ENCODE data around the gene CPXM2.

CPXM2 gene

DNA sequence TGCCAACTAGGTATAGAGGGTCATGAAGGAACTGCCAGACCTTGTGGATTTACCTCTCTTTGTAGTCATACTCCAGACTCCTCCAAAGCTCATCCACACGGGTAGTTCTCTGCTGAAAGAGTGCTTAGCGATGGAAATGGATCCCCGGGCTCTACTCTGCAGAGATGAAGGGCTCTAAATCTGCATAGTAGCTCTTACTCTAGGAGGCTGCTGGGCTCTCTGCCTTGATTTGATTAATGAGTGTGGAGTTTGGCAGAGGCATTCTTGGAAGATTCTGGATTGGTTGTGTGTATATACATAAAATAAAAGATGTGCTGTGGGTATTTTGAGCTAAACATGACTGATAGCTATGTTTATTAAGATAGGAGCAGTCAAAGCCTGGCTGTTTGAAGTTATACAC, 21.3 kb upstream of the CPXM2 start:
- ATAC-seq (replicated peaks) (no peak), DNase-seq (no peak)
- no peak overlapping the region for H3K4me3 Mint-ChIP-seq
- peaks cover 2 to 7% of the 10 kb centered on the region in 2 donors for H3K4me1 Mint-ChIP-seq
- H3K27me3 Mint-ChIP-seq = peaks cover 61 to 84% of the 10 kb centered on the region in 2 donors
- H3K27ac Mint-ChIP-seq = no peak overlapping the region
- no peaks in the 10 kb centered on the region for H3K36me3 Mint-ChIP-seq
- H3K9me3 Mint-ChIP-seq = peaks cover 0 to 3% of the 10 kb centered on the region in 2 donors

DNA sequence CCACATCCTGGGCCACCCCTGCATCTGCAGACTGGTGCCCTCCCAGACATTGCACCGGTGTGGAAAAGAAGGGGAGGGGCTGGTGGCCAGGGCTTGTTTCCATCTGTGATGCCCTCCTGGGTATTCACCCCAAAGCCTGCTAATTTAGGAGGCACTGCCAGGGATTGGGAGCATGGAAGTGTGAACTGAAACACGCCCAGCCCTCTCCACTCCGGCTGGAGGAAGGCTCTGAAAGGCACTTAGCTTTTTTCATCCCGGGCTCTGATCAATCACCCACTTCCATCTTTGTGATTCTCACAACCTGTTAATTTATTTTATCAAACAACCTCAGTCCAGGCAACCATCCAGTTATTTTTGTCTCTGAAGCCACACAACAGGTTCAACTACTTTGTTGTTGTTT, 20.9 kb upstream of the CPXM2 start:
- Mint-ChIP-seq H3K9me3 (peaks cover 0 to 3% of the 10 kb centered on the region in 2 donors), H3K4me3 (no peak overlapping the region), H3K36me3 (no peaks in the 10 kb centered on the region), H3K27me3 (peaks cover 65 to 88% of the 10 kb centered on the region in 2 donors), H3K4me1 (peaks cover 2 to 7% of the 10 kb centered on the region in 2 donors), H3K27ac (no peak overlapping the region)
- DNase-seq = no peak
- no peak for ATAC-seq (replicated peaks)

DNA sequence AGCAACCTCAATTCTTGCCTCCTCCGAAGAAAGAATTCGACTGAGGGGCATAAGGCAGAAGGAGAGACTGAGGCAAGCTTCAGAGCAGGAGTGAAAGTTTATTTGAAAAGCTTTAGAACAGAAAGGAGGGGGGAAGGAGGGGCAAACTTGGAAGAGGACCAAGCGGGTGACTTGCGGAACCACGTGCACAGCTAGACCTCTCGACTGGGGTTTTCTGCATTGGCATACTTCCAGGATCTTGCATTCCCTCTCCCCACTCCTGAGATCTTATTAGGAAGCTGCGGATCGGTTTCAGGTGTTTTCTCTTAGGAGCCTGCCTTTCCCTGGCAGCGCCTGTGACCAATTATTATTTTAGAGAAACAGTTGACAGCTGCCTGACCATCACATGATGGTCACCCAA, 20.3 kb upstream of the CPXM2 start:
- Mint-ChIP-seq H3K4me3 (no peak overlapping the region), H3K36me3 (no peaks in the 10 kb centered on the region), H3K4me1 (peaks cover 2 to 7% of the 10 kb centered on the region in 2 donors), H3K27me3 (peaks cover 65 to 87% of the 10 kb centered on the region in 2 donors), H3K9me3 (peaks cover 0 to 3% of the 10 kb centered on the region in 2 donors), H3K27ac (no peak overlapping the region)
- ATAC-seq (replicated peaks) (no peak), DNase-seq (no peak)

DNA sequence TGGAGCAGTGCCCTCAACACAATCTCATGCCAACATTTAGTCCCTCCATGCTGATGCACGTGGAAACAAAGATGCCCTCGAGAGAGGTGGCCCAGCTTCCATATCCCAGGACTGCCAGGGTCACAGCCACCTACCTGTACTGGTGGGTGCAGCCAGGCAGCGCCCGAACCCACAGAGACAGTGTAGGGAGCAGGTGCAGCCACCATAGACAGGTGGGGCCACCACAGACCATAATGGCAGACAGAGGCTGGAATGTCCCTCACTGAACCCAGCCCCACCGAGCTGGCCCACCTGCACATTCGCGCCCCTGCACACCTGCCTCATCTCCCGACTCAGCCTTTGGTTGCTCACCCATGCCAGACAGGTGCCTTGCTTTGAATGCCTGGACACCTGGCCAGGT, 18.3 kb upstream of the CPXM2 start:
- no peak overlapping the region for H3K4me3 Mint-ChIP-seq
- peaks cover 2 to 7% of the 10 kb centered on the region in 2 donors for H3K4me1 Mint-ChIP-seq
- DNase-seq = no peak
- H3K27me3 Mint-ChIP-seq = peaks cover 64 to 80% of the 10 kb centered on the region in 2 donors
- no peaks in the 10 kb centered on the region for H3K36me3 Mint-ChIP-seq
- no peak for ATAC-seq (replicated peaks)
- no peak overlapping the region for H3K27ac Mint-ChIP-seq
- peaks cover 0 to 3% of the 10 kb centered on the region in 2 donors for H3K9me3 Mint-ChIP-seq

DNA sequence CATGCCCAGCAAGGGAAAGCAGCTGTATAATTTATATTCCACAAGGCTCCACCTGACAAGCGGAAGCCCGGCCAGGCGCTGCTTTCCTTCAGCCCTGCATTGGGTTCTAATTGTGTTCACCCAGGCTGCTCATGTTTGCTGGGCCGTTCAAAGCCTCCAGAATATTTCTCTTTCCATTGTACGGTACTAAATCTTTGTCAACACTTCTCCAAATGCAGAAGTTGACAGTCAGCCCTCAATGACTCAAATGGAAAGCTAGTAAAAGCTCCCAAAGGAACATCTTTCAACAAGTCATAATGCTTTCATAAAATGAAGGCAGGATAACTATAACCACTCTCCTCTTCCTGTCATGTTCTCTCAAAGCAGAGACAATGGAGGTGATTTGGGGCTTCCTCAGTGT, 17.8 kb upstream of the CPXM2 start:
- ATAC-seq (replicated peaks) (no peak), DNase-seq (no peak)
- no peaks in the 10 kb centered on the region for H3K36me3 Mint-ChIP-seq
- H3K4me1 Mint-ChIP-seq = peaks cover 2 to 7% of the 10 kb centered on the region in 2 donors
- H3K27me3 Mint-ChIP-seq = peaks cover 64 to 80% of the 10 kb centered on the region in 2 donors
- H3K9me3 Mint-ChIP-seq = peaks cover 0 to 3% of the 10 kb centered on the region in 2 donors
- no peak overlapping the region for H3K4me3 Mint-ChIP-seq
- no peak overlapping the region for H3K27ac Mint-ChIP-seq

DNA sequence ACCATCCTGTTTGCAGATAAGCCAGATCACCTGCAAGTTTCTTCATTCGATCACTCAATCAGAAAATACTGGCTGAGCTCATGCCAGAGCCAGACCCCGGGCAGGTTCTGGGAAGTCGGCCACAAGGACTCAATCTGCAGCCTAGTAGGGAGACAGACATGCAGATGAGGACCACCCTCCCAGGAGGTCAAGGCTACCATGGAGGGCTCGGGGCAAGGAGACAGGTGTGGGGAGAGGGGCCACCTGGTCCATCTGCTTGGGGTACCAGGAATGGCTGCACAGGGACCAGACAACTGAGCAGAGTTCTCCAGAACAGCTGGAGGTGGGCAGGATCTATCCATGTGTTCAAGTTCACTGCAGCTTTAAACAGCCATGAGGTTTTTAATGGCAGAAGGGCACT, 16.8 kb upstream of the CPXM2 start:
- Mint-ChIP-seq H3K4me1 (peaks cover 0 to 2% of the 10 kb centered on the region in 2 donors), H3K4me3 (no peak overlapping the region), H3K36me3 (no peaks in the 10 kb centered on the region), H3K27ac (no peak overlapping the region), H3K9me3 (peaks cover 0 to 3% of the 10 kb centered on the region in 2 donors), H3K27me3 (peaks cover 59 to 73% of the 10 kb centered on the region in 2 donors)
- ATAC-seq (replicated peaks) = no peak
- DNase-seq = no peak

DNA sequence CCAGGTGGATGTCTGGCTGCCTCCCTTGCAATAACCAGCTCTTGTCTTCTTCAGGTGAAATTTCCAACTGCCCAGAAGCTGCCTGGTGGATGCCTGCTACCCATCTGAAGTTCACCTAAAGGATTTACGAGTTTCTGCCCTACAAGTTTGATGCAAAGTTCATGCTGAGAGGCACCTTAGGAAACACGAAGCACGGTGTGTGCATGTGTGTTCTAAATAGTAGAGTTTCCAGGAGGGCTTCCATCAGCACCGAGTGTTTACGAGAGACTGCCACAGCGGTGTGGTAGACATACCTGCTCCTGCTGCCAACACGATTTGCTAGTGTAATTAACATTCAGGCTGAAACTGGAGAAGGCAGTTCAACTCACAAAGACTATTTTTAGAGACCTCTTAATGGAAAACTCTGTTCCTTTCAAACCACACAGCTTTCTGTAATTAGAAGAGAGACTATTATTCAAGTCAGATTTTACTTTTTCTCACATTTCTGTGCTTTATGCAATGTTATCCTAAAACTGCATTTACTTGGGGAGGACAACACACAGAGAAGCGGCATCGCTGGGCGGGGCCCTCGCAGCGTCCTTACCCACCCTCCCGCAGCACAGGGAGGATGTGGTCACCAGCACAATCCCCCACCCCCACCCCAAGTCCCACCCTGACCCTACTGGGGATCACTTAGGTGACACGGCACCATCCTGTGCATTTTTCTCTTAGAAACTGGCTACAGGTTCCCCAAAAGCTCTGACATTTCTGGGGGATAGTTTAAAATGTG, 15.5 kb upstream of the CPXM2 start:
- no peak overlapping the region for H3K4me3 Mint-ChIP-seq
- DNase-seq = no peak
- H3K27me3 Mint-ChIP-seq = peaks cover 54 to 64% of the 10 kb centered on the region in 2 donors
- no peaks in the 10 kb centered on the region for H3K4me1 Mint-ChIP-seq
- ATAC-seq (replicated peaks) = no peak
- H3K9me3 Mint-ChIP-seq = peaks cover 0 to 3% of the 10 kb centered on the region in 2 donors
- no peaks in the 10 kb centered on the region for H3K36me3 Mint-ChIP-seq
- H3K27ac Mint-ChIP-seq = no peak overlapping the region

DNA sequence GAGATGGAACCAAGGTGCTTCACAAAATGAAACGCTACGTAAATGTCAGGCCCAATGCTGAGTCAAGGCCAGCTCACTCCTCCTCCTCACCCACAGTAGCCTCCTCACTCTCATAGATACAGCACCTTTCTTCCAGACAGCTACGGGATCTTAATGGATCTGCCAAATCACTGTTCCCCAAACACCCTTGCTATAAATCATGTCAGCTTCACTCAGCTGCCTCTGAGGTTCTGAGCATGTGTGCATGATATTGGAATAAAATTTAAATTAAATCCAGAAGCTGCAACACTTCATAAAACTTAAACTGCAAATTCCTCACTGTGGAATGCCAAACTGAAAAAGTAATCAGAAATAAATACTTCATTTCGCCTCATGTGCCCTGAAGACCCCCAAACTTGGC, 14.7 kb upstream of the CPXM2 start:
- H3K27ac Mint-ChIP-seq = no peak overlapping the region
- no peak for DNase-seq
- H3K4me1 Mint-ChIP-seq = no peaks in the 10 kb centered on the region
- no peaks in the 10 kb centered on the region for H3K36me3 Mint-ChIP-seq
- peaks cover 0 to 3% of the 10 kb centered on the region in 2 donors for H3K9me3 Mint-ChIP-seq
- H3K4me3 Mint-ChIP-seq = no peak overlapping the region
- H3K27me3 Mint-ChIP-seq = peaks cover 47 to 57% of the 10 kb centered on the region in 2 donors
- ATAC-seq (replicated peaks) = no peak

DNA sequence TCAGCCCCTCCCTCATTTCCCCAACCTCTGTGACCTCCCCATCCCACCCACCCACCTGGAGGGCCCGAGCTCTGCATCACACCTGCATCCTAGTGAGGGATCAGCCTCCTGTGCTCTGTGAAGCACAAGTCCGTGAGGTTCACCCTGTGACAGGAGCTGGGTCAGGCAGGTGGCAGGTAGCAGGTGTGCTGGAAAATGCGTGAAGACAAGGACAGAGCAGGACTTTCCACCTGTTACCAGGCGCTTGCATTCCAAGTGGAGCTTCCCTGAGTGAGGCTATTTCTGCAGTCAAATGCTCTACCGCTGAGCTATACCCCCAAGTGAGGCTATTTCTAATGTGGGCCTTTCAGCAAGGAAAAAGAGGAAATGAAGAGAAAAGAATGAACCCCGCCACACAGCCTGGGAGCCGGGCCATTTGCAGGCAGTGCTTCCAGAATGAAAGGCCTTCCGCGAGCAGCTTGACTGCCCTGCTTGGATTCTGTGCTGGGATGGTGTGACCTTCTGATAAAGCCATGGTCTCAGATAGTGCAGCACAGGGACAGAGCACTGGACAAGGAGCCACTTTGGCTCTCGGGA, 13.3 kb upstream of the CPXM2 start:
- Mint-ChIP-seq H3K4me3 (no peak overlapping the region), H3K4me1 (no peaks in the 10 kb centered on the region), H3K9me3 (peaks cover 4 to 9% of the 10 kb centered on the region in 2 donors), H3K27me3 (peaks cover 36 to 43% of the 10 kb centered on the region in 2 donors), H3K36me3 (no peaks in the 10 kb centered on the region), H3K27ac (no peak overlapping the region)
- DNase-seq (no peak), ATAC-seq (replicated peaks) (no peak)

DNA sequence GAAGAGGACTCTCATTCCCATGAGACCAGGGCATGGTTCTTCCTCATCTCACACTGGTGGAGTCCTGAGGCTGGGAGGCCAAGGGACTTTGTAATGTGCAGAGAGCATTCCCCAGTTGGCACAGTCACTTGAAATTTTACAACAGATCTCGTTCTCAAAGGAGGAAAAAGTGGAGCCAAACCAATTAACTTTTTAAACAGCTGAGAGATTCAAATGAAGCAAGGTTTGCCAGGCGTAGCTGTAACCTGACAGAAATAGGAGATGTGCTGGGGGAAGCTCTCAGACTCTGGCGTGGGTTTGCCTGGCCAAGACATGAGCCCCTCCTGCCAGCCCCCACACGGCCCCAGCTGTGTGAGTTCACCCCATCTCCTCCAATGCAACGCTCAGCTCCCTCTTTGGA, 12.0 kb upstream of the CPXM2 start:
- Mint-ChIP-seq H3K27ac (no peak overlapping the region), H3K27me3 (peaks cover 32 to 36% of the 10 kb centered on the region in 2 donors), H3K4me1 (no peaks in the 10 kb centered on the region), H3K9me3 (peaks cover 4 to 9% of the 10 kb centered on the region in 2 donors), H3K4me3 (no peak overlapping the region), H3K36me3 (no peaks in the 10 kb centered on the region)
- ATAC-seq (replicated peaks) (no peak), DNase-seq (no peak)

DNA sequence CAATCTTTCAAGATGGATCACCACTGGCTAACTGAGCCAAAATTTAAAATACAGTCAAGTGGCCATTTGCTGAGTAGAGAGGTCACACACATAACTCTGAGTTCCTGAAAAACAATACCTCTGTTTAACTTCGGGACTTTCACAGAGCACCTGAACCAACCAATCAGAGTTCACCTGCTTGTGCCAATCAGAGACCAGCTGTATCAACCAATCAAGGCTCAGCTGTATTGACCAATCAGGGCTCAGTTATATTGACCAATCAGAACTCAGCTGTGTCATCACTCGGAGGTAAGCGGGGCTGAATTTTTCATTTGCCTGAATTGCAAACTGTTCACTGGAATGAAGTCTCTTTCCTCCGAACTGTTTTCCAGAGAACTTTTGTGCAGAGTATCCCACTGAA, 10.0 kb upstream of the CPXM2 start:
- peaks cover 28 to 29% of the 10 kb centered on the region in 2 donors for H3K27me3 Mint-ChIP-seq
- H3K27ac Mint-ChIP-seq = no peak overlapping the region
- H3K4me3 Mint-ChIP-seq = no peak overlapping the region
- no peak for ATAC-seq (replicated peaks)
- peaks cover 4 to 9% of the 10 kb centered on the region in 2 donors for H3K9me3 Mint-ChIP-seq
- no peaks in the 10 kb centered on the region for H3K36me3 Mint-ChIP-seq
- no peaks in the 10 kb centered on the region for H3K4me1 Mint-ChIP-seq
- no peak for DNase-seq

DNA sequence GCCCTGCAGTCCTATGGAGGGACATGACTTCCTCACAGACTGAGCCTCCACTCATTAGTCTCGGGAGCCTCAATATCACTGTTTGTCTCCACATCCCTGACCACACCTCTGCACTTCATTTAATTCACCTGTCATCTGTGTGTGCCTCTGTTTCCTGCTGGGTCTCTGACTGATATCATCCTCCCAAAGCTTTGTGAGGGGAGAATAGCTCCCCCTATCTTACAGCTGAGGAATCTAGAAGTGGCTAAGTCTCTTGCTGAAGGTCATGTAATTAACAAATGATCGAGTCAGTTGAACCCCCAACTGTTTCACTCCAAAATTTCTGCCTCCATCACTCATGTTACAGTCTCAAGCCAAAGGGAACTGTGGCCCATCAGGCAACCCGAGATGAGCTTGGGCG, 5.5 kb upstream of the CPXM2 start:
- Mint-ChIP-seq H3K27ac (no peak overlapping the region), H3K4me1 (no peaks in the 10 kb centered on the region), H3K27me3 (peaks cover 25 to 29% of the 10 kb centered on the region in 2 donors), H3K36me3 (no peaks in the 10 kb centered on the region), H3K4me3 (no peak overlapping the region), H3K9me3 (peaks cover 4 to 9% of the 10 kb centered on the region in 2 donors)
- no peak for ATAC-seq (replicated peaks)
- no peak for DNase-seq

DNA sequence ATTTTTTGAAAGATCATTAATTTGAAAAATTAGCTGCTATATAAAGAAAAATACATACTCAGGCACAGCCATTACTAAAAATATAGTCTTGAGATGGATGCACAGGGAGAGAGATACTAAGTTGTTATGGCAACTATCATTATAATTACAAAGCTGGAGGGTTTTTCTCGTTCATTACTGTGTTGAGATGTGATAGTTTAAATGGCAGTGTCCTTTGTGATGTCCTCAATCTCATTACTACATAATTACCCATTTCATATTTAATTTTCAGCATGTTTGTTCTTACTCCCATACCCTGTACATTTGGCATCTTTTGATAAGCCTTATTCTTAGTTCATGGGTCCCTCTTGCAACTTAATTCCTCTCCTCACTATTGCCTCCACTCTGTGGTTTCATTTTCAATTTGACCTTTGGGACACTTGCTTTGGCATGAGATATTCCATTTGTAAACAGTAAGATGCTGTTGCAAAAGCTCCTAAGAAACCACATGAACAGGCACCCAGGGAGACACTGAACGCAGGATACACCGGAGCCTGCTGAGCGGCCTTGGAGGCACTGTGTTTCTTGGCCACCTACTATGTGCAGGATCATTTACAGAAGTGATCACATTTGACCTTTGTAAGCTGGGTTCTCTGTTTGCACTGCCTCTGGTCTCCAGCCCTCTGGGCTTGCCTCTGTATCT, 4.8 kb upstream of the CPXM2 start:
- no peak for DNase-seq

DNA sequence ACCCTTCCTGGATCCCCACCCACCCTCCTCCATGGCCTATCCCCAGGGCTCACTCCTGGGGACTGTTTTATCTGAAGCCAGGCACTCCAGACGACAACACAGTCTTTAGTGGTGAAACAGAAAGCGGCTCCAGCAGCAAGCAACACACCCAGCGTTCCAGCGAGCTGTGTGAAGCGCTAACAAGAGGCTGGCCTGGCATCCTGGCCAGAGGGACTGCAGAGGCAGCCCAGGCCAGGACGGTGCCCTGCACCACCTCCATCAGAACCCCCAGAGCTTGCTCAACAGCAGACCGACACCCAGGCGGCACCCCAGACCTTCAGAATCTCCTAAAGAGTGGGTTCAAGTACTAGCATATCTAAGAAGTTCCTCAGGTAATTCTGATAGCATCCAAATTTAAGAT, 2.0 kb upstream of the CPXM2 start:
- Mint-ChIP-seq H3K27me3 (peaks cover 38 to 51% of the 10 kb centered on the region in 2 donors), H3K4me1 (peaks cover 0 to 2% of the 10 kb centered on the region in 2 donors), H3K36me3 (no peaks in the 10 kb centered on the region), H3K4me3 (no peak overlapping the region), H3K9me3 (no peaks in the 10 kb centered on the region), H3K27ac (no peak overlapping the region)
- DNase-seq (no peak), ATAC-seq (replicated peaks) (no peak)

More for the DNA sequence above, 4.8 kb upstream of the CPXM2 start:
- H3K36me3 Mint-ChIP-seq = no peaks in the 10 kb centered on the region
- H3K27ac Mint-ChIP-seq = no peak overlapping the region
- peaks cover 4 to 9% of the 10 kb centered on the region in 2 donors for H3K9me3 Mint-ChIP-seq
- peaks cover 25 to 32% of the 10 kb centered on the region in 2 donors for H3K27me3 Mint-ChIP-seq
- H3K4me1 Mint-ChIP-seq = no peaks in the 10 kb centered on the region
- no peak for ATAC-seq (replicated peaks)
- H3K4me3 Mint-ChIP-seq = no peak overlapping the region
